Stimulated activated CD4-positive, alpha-beta T cell treated with anti-CD3 and anti-CD28 coated beads, Interleukin-2, amount 100 ng/mL, for 4 hours (primary cell): ENCODE measurements around the gene NR6A1.

Experiments used
- DNase-seq: peaks from one replicate; pipeline ENCODE4 v3.0.0-alpha.2; 2020; ENCODE audit warnings: low read depth

Gene NR6A1

GRCh38 chr9:124724415-124725067, 46.6 kb downstream of the NR6A1 start:
- DNase-seq = no peak

DNA sequence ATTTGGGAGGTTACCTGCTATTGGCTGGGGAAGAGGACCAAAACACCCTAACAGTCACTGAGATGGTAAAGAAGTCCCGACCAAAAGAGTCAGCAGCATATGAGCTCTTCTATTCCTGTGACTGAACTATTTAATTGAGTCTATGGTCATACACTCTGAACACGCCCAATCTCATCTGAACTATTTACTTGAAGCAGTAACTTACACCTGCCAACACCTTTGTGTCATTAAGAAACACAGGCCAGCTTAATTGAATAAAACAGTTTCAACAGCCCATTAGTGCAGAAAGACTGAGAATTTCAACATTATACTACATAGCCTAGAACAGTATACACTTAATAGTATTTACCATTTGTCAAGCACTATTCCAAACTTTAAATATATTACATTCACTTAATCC, 47.8 kb downstream of the NR6A1 start:
- DNase-seq = no peak

DNA sequence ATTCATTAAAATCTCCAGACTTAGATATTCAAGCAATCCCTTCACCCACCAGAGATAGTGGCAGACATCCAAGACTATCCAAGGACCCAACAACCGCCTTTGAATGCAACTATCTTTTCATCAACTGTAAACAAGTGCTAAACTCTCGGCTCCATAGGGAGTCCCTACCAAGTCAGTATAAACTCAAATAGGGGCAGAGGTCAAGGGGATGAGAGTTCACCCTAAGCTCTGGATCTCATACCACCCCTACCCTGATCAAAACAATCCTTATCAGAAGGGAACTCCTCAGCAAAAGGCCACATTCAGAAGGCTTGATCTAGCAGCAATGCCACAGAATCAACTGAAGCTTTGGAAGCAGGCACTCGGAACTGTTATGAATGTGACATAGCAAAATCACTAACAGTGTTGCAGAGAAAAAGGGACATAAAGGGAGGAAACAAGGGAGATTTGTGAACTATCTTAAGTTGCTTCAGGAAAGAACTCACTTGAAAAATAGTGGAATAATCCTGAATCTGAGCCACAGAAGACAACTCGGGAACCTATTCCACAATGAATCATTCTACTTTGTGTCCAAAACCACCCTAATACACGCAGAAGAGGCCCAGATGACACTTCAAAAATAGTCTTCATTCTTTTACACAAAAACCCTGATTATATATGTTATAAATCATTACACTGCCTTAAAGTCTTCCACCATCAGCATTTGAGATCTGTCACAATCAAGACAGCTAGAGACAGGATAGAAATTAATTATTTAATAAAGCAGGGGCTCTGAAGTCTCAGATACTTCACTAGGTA, 49.8 kb downstream of the NR6A1 start:
- no peak for DNase-seq

DNA sequence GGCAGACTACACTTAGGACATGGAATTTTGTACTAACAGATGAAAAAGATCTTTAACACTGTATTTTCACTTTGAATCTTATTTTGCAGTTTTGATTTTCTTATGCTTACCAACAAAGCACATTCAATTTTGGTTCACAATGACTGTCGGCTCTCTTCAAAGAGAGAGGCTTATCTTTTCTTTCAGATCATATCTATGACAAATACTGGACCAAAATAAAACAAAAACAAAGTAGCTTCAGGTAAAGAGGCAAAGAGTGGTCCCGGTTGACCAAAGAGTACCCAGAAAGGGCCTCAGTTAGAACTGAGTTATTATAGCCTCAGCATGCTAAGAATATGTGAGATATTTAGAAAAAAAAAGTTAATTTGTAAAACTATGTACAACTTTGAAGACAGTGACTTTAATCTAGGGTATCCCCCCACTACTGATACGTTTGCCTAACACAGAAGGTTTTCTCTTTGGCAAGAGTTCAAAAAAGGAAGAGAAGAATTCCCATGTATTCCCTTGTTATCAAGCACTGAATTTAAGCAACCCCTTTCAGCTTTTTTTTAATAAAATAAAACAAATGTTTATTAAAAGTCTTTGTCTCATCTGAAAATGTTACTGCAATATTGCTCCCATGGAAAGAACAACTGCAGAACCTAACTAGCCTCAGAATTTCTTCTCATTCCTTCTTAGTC, 50.5 kb downstream of the NR6A1 start:
- DNase-seq = no peak

DNA sequence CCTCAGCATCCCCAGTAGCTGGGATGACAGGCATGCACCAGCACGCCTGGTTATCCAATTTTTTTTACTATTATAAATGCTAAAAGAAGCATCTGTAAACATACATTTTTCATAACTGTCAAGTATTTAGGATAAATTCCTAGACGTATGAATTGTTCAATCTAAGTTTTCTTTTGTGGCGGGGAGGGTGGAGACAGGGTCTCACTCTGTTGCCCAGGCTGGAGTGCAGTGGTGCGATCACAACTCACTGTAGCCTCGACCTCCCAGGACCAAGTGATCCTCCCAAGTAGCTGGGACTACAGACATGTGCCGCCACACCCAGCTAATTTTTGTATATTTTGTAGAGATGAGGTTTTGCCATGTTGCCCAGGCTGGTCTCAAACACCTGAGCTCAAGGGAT, 52.2 kb downstream of the NR6A1 start:
- no peak for DNase-seq

DNA sequence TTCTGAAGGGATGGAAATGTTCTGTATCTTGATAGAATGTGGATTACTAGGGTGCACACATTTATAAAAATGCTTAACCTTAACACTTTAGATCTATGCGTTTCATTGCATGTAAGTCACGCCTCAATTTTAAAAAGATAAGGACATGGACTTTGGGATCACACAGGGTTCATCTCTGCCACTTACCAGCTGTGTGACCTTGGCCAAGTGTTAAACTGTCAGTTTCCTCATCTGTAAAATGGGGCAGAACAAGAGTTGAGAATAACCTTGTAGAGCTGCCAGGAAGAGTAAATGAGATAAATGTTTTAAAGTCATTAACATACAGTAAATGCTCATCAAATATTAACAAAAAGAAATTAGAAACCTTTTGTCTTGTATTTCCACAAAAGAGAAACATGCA, 53.5 kb downstream of the NR6A1 start:
- no peak for DNase-seq

DNA sequence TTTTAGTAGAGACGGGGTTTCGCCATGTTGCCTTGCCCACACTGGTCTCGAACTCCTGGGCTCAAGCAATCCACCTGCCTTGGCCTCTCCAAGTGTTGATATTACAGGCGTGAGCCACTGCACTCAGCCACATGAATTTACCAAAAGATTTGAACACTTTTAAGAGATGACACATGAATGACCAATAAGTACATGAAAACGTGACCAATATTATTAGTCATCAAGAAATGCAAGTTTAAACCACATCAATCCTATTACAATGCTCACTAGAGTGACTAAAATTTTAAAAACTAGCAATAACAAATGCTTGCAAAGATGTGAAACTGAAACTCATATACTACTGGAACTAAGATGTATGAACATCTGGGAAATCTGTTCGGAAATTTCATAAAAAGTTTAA, 54.3 kb downstream of the NR6A1 start:
- no peak for DNase-seq

DNA sequence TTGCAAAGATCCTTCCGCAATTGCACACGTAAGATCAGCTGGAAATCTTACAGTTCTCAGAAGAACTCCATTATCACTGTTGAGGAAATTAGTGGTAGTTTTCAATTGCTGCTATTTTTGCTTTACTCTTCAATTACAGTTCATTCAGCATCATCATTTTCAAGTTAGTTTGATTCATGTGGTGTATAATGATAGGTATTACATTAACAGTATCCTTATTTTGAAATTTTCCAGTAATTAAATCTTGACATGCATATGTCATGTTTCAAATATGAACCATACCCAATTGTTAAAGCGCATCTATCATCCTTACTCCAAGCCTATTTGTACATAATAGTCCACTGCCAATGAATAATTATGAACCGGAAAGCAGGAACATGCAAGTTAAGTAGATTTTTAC, 60.3 kb downstream of the NR6A1 start:
- no peak for DNase-seq

- DNase-seq = no peak
Observed at GRCh38 chr9:124709292-124709690, 61.8 kb downstream of the NR6A1 start.

DNA sequence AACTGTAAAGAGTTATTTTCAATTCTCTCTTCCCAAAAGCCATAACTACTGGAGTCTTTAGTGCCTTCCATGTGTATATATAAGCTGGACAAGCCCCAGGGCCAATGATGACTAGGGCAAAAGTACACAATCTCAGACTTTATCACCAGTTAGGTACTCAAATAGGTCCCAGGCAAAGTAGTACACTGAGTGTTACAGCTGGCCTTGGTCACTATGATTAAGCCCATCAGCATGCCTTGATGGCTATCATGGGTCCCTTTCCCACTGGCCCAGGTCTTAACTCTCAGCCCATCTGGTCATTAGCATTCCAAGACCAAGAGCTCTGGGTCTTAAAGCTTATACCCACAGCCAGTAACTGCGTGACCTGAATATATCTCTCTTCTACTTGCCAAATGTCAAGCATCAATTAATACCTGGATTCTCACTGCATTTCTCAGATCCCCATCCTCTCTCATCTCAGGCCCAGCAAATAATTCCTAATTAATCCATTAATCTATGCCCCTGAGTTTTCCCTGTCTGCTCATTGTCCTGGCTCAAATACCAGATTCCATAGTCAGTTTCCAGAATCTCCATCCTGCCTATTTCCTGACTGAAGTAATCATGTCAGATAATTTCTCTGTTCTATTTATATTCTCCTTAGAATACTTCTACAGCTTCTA, 62.3 kb downstream of the NR6A1 start:
- no peak for DNase-seq

- DNase-seq = no peak
Observed at GRCh38 chr9:124708074-124708473, 63.0 kb downstream of the NR6A1 start.

DNA sequence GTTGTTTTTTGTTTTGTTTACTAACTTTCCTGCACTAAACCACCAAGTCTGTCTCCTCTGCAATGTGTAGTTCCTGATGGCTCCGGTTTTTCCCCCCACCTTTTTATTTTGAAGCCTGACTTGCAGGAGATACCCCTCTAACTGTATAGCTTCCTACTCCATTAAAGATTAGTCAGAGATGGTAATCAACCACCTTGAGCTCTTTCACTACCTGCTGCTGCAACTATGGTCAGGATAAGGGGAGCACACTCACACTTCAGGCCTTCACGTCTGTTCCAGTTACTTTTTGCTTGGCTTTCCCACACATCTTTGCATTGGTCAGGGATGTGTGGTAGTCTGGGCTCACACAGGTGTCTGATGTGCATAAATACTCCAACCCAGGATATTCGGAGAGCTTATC, 63.4 kb downstream of the NR6A1 start:
- DNase-seq = no peak

DNA sequence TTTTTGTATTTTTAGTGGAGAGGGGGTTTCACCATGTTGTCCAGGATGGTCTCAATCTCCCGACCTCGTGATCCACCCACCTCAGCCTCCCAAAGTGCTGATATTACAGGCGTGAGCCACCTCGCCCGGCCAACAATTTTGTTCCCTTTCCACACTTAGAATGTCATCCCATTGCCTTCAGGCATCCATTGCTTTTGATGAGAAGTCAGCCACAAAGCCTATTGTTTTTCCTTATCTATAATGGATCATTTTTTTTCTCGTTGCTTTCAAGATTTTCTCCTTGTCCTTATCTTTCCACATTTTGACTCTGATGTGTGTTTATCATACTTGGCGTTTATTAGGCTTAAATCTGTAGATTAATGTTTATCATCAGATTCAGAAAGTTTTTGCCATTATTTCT, 64.4 kb downstream of the NR6A1 start:
- no peak for DNase-seq

GRCh38 chr9:124699575-124699974, 71.5 kb downstream of the NR6A1 start:
- DNase-seq = no peak

DNA sequence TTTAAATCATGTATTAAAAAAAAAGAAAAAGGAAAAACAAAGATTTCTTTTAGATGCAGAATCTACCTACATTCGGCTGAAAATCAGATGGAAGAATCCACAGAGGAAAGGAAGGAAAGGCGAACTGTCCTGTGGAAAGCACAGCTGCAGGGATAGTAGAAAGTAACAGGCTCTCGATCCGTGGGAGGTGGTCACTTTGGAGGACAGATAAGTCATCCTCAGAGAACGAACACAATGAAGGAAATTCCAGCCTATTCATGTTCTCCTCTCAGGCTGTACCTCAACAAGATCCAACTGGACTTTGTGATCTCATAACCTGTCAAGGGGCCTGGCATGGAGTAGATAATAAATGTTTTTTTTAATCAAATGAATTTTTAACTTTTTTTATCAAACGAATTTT, 72.8 kb downstream of the NR6A1 start:
- no peak for DNase-seq

- no peak for DNase-seq
Observed at GRCh38 chr9:124697326-124698200, 73.5 kb downstream of the NR6A1 start.

DNA sequence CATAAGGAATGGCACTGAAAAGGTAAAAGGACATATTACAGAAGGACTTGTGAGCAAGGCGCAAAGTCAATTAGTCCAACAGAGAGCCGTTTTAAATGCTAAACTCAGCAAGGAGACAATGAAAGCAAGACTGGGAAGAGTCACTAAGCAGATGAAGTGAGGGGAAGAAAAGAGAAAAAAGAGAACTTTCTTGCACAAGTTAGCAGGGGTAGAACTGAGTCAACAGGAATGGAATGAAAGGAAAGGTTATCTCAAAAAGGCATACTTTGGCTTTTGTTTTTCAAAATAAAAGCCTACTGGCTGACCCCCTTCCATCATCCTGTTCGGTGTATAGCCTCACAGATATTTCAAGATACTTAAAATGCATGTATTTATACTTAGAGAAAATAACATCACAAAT, 75.0 kb downstream of the NR6A1 start:
- DNase-seq = no peak

DNA sequence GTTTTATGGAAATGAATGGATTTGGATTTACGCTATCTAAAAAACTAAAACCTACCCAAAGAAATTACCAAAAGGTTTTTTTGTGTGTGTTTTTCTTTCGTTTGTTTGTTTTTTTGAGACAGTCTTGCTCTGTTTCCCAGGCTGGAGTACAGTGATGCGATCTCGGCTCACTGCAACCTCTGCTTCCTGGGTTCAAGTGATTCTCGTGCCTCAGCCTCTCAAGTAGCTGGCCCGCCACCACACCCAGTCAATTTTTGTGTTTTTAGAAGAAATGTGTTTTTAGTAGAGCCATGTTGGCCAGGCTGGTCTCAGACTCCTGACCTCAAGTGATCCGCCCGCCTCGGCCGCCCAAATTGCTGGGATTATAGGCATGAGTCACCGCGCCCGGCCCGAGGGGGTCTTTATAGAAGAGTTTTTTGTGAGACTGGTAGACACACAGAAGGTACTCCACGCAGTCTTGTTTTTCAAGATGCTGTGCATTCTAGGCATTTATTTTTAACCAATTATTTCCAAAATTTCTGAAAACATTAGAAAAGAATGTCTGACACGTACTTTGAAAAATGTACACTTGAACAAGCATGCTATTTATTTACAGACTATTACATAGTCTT, 75.7 kb downstream of the NR6A1 start:
- DNase-seq = no peak

DNA sequence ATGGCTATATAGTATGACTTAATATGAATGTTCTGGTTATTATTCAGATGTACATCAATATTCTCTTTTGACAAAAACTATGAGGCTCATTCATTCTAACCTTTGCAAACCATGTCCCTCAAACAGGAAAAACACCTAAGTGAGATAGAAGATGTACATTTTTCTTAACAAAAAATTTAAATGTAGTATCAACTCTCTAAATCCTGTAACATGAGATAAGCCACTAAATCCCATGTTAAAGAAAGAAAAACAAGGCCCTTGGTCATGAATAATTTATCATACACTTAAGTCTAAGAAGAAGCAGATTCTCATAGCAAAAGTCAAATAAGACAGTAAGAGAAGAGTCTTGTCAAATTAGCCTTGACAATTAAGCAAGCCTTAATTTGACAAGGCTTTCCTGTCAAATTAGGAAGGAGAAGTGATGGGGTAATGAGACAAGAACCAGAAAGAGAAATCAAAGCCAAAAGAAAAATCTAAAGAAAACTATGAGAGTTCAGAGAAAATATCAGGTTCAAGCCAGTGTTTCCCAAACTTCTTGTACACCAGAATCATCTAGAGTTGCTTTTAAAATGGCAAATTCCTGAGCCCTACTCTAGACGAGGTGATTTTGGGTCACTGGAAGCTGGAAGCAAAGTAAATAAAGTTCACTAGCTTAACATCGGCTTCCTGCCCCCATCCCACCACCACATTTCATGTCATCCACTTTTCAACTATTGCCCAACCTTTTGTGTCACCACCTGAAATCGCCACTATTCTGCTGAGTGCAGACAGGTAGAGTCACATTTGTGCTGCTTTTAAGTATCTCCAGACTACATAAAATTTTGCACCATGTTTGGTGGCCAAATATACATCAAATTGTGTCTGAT, 76.5 kb downstream of the NR6A1 start:
- DNase-seq = no peak

DNA sequence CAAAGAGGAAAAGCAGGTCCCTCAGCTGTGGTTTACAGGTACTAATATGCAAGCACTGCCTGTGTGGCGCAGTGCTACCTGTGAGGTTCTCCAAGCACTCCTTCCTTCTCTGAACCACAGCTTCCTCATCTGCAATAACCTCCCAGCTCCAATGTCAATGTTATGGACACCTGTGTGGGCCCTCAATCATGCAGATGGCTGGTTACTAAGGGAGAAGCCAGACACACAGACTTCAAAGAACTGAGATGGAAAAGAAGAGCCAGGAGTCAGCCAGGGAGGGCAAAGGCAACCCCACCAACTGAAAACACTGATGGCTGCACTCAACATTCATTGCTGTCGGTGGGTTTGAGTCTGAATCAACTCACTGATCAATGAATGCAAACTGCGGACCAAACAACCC, 77.7 kb downstream of the NR6A1 start:
- no peak for DNase-seq
